Endothelial cell of umbilical vein (primary cell): ENCODE results near the gene CELA1.

ENCODE experiments used
- EZH2 ChIP-seq: IDR thresholded peaks from 2 replicates; pipeline ENCODE4 v1.6.1; 2012; ENCODE audit warnings: borderline replicate concordance, low read depth, mild to moderate bottlenecking, moderate library complexity, low read length, inconsistent platforms; ENCODE audit not compliant: severe bottlenecking
- POLR2A ChIP-seq: IDR thresholded peaks from 2 replicates; pipeline ENCODE4 v1.6.1; 2012; ENCODE audit warnings: low read depth, mild to moderate bottlenecking, control low read depth, low read length
- POLR2AphosphoS5 ChIP-seq: IDR thresholded peaks from 2 replicates; pipeline ENCODE4 v1.6.1; 2012; ENCODE audit warnings: low read depth, mild to moderate bottlenecking, control low read depth, low read length, moderate library complexity; ENCODE audit not compliant: insufficient read depth
- TF ChIP-seq, protein P1 (sequence below), 2 donors: IDR thresholded peaks; 1 replicate in 1 of 2; 2 replicates in 1 of 2; pipeline ENCODE4 v1.5.1; 2011; ENCODE audit warnings: low read length in 2 of 2, mild to moderate bottlenecking in 2 of 2, moderate library complexity in 2 of 2, control low read depth in 1 of 2, inconsistent platforms in 1 of 2, low read depth in 1 of 2; ENCODE audit not compliant: insufficient read depth in 1 of 2; ENCODE audit errors: extremely low read depth in 1 of 2
- TF ChIP-seq, protein P2 (sequence below): IDR thresholded peaks from 2 replicates; pipeline ENCODE4 v1.6.1; 2011; ENCODE audit not compliant: insufficient read depth, insufficient read length

DNA sequence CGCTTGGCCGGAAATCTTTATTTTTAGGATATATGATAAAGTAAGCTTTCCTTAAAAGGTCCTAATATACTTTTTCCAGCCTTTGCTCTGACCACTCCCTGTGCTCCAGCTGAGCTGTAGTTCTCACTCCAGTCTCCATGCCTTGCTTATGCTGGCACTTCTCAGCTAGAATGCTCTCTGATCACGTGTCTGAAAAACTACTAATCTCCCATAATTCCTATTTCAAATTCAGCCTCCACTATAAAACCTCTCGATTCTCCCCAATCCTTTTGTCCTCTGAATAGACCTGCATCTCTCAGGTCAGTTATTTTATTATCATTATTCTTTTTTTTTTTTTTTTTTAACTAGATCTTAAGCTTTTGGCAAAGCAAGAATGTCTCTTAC, 26.2 kb downstream of the CELA1 start:
- TF ChIP-seq POLR2A (no peak), POLR2AphosphoS5 (no peak), EZH2 (no peak)
- TF ChIP-seq, protein P1, sequence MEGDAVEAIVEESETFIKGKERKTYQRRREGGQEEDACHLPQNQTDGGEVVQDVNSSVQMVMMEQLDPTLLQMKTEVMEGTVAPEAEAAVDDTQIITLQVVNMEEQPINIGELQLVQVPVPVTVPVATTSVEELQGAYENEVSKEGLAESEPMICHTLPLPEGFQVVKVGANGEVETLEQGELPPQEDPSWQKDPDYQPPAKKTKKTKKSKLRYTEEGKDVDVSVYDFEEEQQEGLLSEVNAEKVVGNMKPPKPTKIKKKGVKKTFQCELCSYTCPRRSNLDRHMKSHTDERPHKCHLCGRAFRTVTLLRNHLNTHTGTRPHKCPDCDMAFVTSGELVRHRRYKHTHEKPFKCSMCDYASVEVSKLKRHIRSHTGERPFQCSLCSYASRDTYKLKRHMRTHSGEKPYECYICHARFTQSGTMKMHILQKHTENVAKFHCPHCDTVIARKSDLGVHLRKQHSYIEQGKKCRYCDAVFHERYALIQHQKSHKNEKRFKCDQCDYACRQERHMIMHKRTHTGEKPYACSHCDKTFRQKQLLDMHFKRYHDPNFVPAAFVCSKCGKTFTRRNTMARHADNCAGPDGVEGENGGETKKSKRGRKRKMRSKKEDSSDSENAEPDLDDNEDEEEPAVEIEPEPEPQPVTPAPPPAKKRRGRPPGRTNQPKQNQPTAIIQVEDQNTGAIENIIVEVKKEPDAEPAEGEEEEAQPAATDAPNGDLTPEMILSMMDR (IDR thresholded peaks at IDR 0.05; ENCODE audit: extremely low read depth in 1 of 2, insufficient read depth in 1 of 2, low read depth in 1 of 2, low read length in 2 of 2), result no peak
- TF ChIP-seq, protein P2, sequence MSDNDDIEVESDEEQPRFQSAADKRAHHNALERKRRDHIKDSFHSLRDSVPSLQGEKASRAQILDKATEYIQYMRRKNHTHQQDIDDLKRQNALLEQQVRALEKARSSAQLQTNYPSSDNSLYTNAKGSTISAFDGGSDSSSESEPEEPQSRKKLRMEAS, result no peak
